Epithelial cell of esophagus (primary cell): ENCODE measurements around the gene FAM174C.

Source experiments
- DNase-seq: peaks from one replicate; pipeline ENCODE4 v3.0.0; 2010; ENCODE audit warnings: low read depth
- H3K4me3 ChIP-seq: 2 replicates; pipeline ENCODE4 v1.5.1; 2011; ENCODE audit warnings: mild to moderate bottlenecking, low read length, control low read depth
- TF ChIP-seq, protein P1 (sequence below): IDR thresholded peaks from 2 replicates; pipeline ENCODE4 v1.5.1; 2011; ENCODE audit warnings: low read depth, mild to moderate bottlenecking, low read length, control low read depth, inconsistent platforms; ENCODE audit not compliant: insufficient read depth; ENCODE audit errors: missing control alignments

Gene FAM174C

GRCh38 chr19:1307320-1307719, 32.0 kb downstream of the FAM174C start:
- no peak for DNase-seq
- TF ChIP-seq, protein P1, sequence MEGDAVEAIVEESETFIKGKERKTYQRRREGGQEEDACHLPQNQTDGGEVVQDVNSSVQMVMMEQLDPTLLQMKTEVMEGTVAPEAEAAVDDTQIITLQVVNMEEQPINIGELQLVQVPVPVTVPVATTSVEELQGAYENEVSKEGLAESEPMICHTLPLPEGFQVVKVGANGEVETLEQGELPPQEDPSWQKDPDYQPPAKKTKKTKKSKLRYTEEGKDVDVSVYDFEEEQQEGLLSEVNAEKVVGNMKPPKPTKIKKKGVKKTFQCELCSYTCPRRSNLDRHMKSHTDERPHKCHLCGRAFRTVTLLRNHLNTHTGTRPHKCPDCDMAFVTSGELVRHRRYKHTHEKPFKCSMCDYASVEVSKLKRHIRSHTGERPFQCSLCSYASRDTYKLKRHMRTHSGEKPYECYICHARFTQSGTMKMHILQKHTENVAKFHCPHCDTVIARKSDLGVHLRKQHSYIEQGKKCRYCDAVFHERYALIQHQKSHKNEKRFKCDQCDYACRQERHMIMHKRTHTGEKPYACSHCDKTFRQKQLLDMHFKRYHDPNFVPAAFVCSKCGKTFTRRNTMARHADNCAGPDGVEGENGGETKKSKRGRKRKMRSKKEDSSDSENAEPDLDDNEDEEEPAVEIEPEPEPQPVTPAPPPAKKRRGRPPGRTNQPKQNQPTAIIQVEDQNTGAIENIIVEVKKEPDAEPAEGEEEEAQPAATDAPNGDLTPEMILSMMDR: no peak

GRCh38 chr19:1307755-1308303, 32.5 kb downstream of the FAM174C start:
- TF ChIP-seq, protein P1: no peak
- no peak for DNase-seq
- no peak overlapping the region for H3K4me3 ChIP-seq

More at GRCh38 chr19:1307320-1307719, 32.0 kb downstream of the FAM174C start:
- no peak overlapping the region for H3K4me3 ChIP-seq

DNA sequence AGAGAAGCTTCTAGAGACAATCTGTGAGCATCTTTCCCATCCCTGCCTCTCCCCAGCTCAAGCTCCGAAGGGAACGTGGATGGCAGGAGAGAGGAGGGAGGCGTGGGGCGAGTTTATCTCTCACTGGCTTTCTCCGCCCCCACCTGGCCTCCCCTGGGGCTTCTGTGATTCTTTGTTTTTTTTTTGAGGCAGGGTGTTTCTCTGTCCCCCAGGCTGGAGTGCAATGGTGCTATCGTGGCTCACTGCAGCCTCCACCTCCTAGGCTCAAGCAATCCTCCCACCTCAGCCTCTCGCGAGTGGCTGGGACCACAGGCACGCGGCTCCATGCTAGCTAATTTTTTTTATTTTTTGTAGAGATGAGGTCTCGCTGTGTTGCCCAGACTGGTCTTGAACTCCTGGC, 33.4 kb downstream of the FAM174C start:
- no peak overlapping the region for H3K4me3 ChIP-seq
- TF ChIP-seq, protein P1: no peak
- DNase-seq: no peak

- no peak overlapping the region for H3K4me3 ChIP-seq
- no peak for DNase-seq
- TF ChIP-seq, protein P1: no peak
Measured at GRCh38 chr19:1309977-1310852, 34.9 kb downstream of the FAM174C start.

GRCh38 chr19:1310853-1311180, 35.5 kb downstream of the FAM174C start:
- no peak for DNase-seq
- no peak overlapping the region for H3K4me3 ChIP-seq
- TF ChIP-seq, protein P1: no peak

DNA sequence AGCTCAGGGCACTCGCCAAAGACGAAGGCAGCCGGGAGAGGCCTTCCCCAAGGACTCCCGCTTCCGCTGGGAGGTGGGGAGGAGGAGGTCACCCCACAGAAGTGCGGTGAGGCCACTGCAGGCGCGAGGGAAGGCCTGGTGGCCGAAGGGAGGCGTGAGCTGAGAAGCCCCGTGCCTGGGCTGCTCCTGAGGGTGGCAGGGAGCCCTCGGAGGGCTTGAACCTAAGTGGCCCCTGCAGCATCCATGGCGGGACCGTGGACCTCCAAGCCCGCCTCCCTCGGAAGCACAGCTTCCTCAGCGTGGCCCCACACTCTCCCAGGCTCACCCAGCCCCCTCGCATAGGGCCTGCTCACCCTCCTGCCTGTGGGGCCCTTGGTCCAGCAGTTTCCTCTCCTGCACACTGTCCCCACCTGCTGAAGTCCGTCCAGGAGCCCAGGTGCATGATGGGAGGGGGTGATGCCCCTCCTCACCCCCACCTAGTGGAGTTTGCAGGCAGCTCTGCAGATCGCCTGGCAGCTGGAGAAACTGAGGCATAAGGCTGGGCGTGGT, 36.3 kb downstream of the FAM174C start:
- H3K4me3 ChIP-seq: no peak overlapping the region
- TF ChIP-seq, protein P1: no peak
- DNase-seq: no peak
